Measurements from ENCODE around the gene PAN3. TPM values are rescaled to one million over a fixed set of nuclear protein-coding genes. Genes with fewer than 3 reads are reported as not detected.
"Not testable (repeated sequence)": the region's sequence is repeated elsewhere in the genome, so short reads cannot be mapped to it uniquely, and the experiment has no call there.

The PAN3 gene
- total RNA-seq, 1 donor from 2014 or later, result 32.7 TPM

GRCh38 chr13:28117689-28118377 lies 20.5 kb upstream of the PAN3 start:
- no peak overlapping the region for H3K27ac Mint-ChIP-seq
- no peaks in the 10 kb centered on the region for H3K36me3 Mint-ChIP-seq (ENCODE audit: low read depth)
- DNase-seq, result no peak
- H3K4me3 Mint-ChIP-seq, result no peak overlapping the region
- H3K27me3 Mint-ChIP-seq, result peaks cover 16% of the 10 kb centered on the region
- intact Hi-C loops (cut with micrococcal nuclease), result no loop called here
- H3K9me3 Mint-ChIP-seq, result no peaks in the 10 kb centered on the region
- peaks cover 10% of the 10 kb centered on the region for H3K4me1 Mint-ChIP-seq

GRCh38 chr13:28120317-28120716 lies 18.0 kb upstream of the PAN3 start:
- no peaks in the 10 kb centered on the region for H3K9me3 Mint-ChIP-seq
- peaks cover 10% of the 10 kb centered on the region for H3K4me1 Mint-ChIP-seq
- H3K36me3 Mint-ChIP-seq (ENCODE audit: low read depth), result no peaks in the 10 kb centered on the region
- DNase-seq, result no peak
- H3K4me3 Mint-ChIP-seq, result no peak overlapping the region
- H3K27ac Mint-ChIP-seq, result no peak overlapping the region
- peaks cover 16% of the 10 kb centered on the region for H3K27me3 Mint-ChIP-seq
- intact Hi-C loops (cut with micrococcal nuclease), result no loop called here

GRCh38 chr13:28121224-28121623 lies 17.1 kb upstream of the PAN3 start:
- Mint-ChIP-seq H3K4me1 (peaks cover 10% of the 10 kb centered on the region), H3K4me3 (no peak overlapping the region), H3K36me3 (ENCODE audit: low read depth) (no peaks in the 10 kb centered on the region), H3K9me3 (no peaks in the 10 kb centered on the region), H3K27ac (no peak overlapping the region), H3K27me3 (peaks cover 14% of the 10 kb centered on the region)
- no peak for DNase-seq
- intact Hi-C loops (cut with micrococcal nuclease), result no loop called here

GRCh38 chr13:28128030-28128429 lies 10.3 kb upstream of the PAN3 start:
- peaks cover 10% of the 10 kb centered on the region for H3K27me3 Mint-ChIP-seq
- H3K4me1 Mint-ChIP-seq, result no peaks in the 10 kb centered on the region
- intact Hi-C loops (cut with micrococcal nuclease), result no loop called here
- no peak overlapping the region for H3K27ac Mint-ChIP-seq
- DNase-seq, result no peak
- H3K36me3 Mint-ChIP-seq (ENCODE audit: low read depth), result no peaks in the 10 kb centered on the region
- H3K9me3 Mint-ChIP-seq, result no peaks in the 10 kb centered on the region
- H3K4me3 Mint-ChIP-seq, result no peak overlapping the region

DNA sequence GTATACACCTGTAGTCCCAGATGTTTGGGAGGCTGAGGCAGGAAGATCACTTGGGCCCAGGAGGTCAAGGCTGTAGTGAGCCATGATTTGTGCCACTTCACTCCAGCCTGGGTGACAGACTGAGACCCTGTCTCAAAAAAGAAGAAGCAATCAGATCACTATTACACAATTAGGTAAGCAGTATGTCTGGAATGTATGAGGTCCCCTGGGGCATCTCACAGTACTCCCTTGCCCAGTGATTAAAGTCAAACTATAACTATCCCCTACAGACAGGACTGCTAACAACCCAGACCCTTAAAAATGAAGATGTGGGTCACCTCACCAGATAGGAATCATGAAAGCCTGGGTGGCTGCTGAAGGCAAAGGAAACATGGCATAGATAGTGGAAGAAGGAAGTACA lies 9.4 kb upstream of the PAN3 start:
- Mint-ChIP-seq H3K36me3 (ENCODE audit: low read depth) (no peaks in the 10 kb centered on the region), H3K27me3 (peaks cover 10% of the 10 kb centered on the region), H3K9me3 (no peaks in the 10 kb centered on the region), H3K4me3 (no peak overlapping the region), H3K27ac (no peak overlapping the region), H3K4me1 (no peaks in the 10 kb centered on the region)
- intact Hi-C loops (cut with micrococcal nuclease), result no loop called here
- no peak for DNase-seq

- H3K36me3 Mint-ChIP-seq (ENCODE audit: low read depth), result no peaks in the 10 kb centered on the region
- no peaks in the 10 kb centered on the region for H3K4me1 Mint-ChIP-seq
- H3K27ac Mint-ChIP-seq, result no peak overlapping the region
- peaks cover 10% of the 10 kb centered on the region for H3K27me3 Mint-ChIP-seq
- H3K9me3 Mint-ChIP-seq, result no peaks in the 10 kb centered on the region
- no peak overlapping the region for H3K4me3 Mint-ChIP-seq
- intact Hi-C loops (cut with micrococcal nuclease), result loop anchor here (10.0 kb wide), 1 partner anchor 705 kb away; the partner anchor contains the start of gene GTF3A
- DNase-seq, result no peak
Measured at GRCh38 chr13:28129911-28130693, 8.2 kb upstream of the PAN3 start.

DNA sequence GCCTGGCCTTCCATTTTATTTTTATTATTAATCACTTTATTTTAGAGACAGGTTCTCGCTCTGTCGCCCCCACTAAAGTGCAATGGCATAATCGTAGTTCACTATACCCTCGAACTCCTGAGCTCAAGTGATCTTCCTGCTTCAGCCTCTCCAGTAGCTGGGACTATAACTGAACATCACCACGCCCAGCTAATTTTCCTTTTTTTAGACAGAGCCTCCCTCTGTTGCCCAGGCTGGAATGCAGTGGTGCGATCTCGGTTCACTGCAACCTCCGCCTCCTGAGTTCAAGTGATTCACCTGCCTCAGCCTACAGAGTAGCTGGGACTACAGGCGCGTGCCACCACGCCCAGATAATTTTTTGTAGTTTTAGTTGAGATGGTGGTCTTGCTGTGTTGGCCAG lies 6.7 kb upstream of the PAN3 start:
- Mint-ChIP-seq H3K27ac (no peak overlapping the region), H3K4me1 (peaks cover 4% of the 10 kb centered on the region), H3K4me3 (no peak overlapping the region), H3K36me3 (ENCODE audit: low read depth) (no peaks in the 10 kb centered on the region), H3K9me3 (no peaks in the 10 kb centered on the region), H3K27me3 (peaks cover 10% of the 10 kb centered on the region)
- intact Hi-C loops (cut with micrococcal nuclease), result loop anchor here (10.0 kb wide), 1 partner anchor 707 kb away; the partner anchor contains the start of gene GTF3A
- no peak for DNase-seq

GRCh38 chr13:28136916-28137315 lies 1.4 kb upstream of the PAN3 start:
- Mint-ChIP-seq H3K27me3 (no peaks in the 10 kb centered on the region), H3K4me1 (peaks cover 31% of the 10 kb centered on the region), H3K36me3 (ENCODE audit: low read depth) (peaks cover 4% of the 10 kb centered on the region)

GRCh38 chr13:28137596-28137995 lies 749 bp upstream of the PAN3 start:
- DNase-seq, result no peak
- no peaks in the 10 kb centered on the region for H3K9me3 Mint-ChIP-seq
- no peaks in the 10 kb centered on the region for H3K27me3 Mint-ChIP-seq
- H3K4me3 Mint-ChIP-seq, result peak overlapping the region; percentile 88
- peaks cover 38% of the 10 kb centered on the region for H3K4me1 Mint-ChIP-seq
- H3K27ac Mint-ChIP-seq, result peak overlapping the region; percentile 95
- peaks cover 4% of the 10 kb centered on the region for H3K36me3 Mint-ChIP-seq (ENCODE audit: low read depth)
- intact Hi-C loops (cut with micrococcal nuclease), result loop anchor here (5.0 to 10.0 kb wide), 2 partner anchors 500 to 713 kb away; partner anchors contain the start of gene GTF3A

More at GRCh38 chr13:28136916-28137315, 1.4 kb upstream of the PAN3 start:
- Mint-ChIP-seq H3K27ac (peak overlapping the region; percentile 95), H3K4me3 (peak overlapping the region; percentile 88), H3K9me3 (no peaks in the 10 kb centered on the region)
- DNase-seq, result peak; percentile 63
- intact Hi-C loops (cut with micrococcal nuclease), result loop anchor here (5.0 to 10.0 kb wide), 2 partner anchors 500 to 712 kb away; partner anchors contain the start of gene GTF3A

DNA sequence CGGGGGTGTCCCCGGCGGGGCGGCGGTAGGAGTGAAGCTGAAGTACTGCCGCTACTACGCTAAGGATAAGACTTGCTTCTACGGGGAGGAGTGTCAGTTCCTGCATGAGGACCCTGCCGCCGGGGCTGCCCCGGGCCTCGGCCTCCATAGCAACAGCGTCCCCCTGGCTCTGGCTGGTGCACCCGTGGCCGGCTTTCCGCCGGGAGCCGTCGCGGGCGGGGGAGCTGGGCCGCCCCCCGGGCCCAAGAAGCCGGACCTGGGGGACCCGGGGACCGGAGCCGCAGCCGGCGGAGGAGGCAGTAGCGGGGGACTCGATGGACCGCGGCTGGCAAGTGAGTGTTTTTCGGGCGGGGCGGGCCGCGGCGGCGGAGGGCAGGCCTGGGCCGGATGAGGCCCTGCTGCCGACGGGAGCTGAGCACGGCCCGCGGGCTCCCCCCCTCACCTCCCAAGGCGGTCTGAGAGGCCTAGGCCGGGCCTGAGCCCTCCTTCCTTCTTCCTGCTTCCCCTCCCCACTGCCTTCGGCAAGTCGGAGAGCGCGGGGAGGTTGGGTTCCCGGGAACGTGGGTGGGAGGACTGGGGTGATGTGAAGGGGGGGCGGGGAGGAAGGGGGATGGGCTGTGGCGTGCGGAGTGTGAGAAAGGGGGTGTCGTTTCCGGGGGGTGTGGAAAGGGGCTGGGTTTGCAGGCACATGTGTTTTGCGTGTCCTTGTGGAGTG lies 568 bp downstream of the PAN3 start:
- intact Hi-C loops (cut with micrococcal nuclease), result loop anchor here (1.0 to 10.0 kb wide), 12 partner anchors 8 to 888 kb away; partner anchors contain the start of genes FLT3, GTF3A, LNX2 and MTIF3
- Mint-ChIP-seq H3K9me3 (no peaks in the 10 kb centered on the region), H3K36me3 (ENCODE audit: low read depth) (peaks cover 4% of the 10 kb centered on the region), H3K27me3 (no peaks in the 10 kb centered on the region), H3K27ac (peak overlapping the region; percentile 95), H3K4me1 (peaks cover 42% of the 10 kb centered on the region), H3K4me3 (peak overlapping the region; percentile 88)
- DNase-seq, result peak; percentile 95

DNA sequence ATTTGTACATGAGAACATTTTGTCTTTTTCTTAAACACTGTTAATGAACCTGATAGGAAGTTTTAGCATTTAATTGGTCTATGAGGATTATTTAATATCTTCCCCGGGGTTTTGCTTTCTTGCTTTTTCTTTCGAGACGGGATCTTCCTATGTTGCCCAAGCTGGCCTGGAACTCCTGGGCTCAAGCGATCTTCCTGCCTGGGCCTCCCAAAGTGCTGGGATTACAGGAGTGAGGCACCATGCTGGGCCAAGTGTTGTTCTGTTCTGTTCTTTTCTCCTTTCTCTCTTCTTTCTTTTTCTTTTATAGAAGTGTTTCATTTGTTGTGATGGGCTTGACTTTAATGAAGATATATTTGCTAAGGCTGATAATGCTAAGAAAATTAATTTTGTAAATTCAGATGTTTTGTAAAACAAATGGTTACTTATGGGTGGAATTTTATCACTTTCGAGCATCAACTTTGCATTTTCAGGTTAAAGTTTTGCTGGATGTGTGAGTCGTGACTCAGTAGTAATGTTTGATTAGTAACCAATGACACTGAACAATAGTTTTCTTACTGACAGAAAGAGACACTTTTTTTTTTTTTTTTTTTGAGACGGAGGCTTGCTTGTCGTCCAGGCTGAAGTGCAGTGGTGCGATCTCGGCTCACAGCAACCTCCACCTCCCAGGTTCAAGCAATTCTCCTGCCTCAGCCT lies 2.2 kb downstream of the PAN3 start:
- Mint-ChIP-seq H3K4me3 (peak overlapping the region; percentile 88), H3K27ac (peak overlapping the region; percentile 95), H3K27me3 (no peaks in the 10 kb centered on the region), H3K36me3 (ENCODE audit: low read depth) (peaks cover 8% of the 10 kb centered on the region), H3K9me3 (no peaks in the 10 kb centered on the region), H3K4me1 (peaks cover 42% of the 10 kb centered on the region)
- intact Hi-C loops (cut with micrococcal nuclease), result loop anchor here (10.0 kb wide), 1 partner anchor 1006 kb away; no protein-coding TSS in a partner anchor
- no peak for DNase-seq

GRCh38 chr13:28141542-28141941 lies 3.2 kb downstream of the PAN3 start:
- not testable (repeated sequence) for H3K36me3 Mint-ChIP-seq (ENCODE audit: low read depth); H3K27ac Mint-ChIP-seq; H3K4me3 Mint-ChIP-seq; H3K9me3 Mint-ChIP-seq; DNase-seq; H3K27me3 Mint-ChIP-seq
- peaks cover 38% of the 10 kb centered on the region for H3K4me1 Mint-ChIP-seq
- intact Hi-C loops (cut with micrococcal nuclease), result loop anchor here (10.0 kb wide), 1 partner anchor 1007 kb away; no protein-coding TSS in a partner anchor

DNA sequence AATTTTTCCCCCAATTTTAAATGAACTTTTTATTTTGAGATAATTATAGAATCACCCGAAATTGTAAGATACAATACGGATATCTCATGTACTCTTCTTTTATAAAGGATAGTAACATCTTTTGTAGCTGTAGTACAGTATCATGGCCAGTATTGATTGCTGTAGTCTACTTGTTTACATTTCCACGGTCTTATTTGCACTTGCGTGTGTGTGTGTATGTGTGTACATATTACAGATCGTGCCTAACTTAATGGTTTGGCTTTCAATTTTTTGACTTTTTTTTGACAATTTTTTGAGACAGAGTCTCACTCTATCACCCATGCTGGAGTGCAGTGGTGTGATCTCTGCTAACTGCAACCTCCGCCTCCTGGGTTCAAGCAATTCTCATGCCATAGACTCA lies 6.7 kb downstream of the PAN3 start:
- no peak overlapping the region for H3K27ac Mint-ChIP-seq
- H3K27me3 Mint-ChIP-seq, result no peaks in the 10 kb centered on the region
- H3K36me3 Mint-ChIP-seq (ENCODE audit: low read depth), result peaks cover 9% of the 10 kb centered on the region
- no peak overlapping the region for H3K4me3 Mint-ChIP-seq
- intact Hi-C loops (cut with micrococcal nuclease), result loop anchor here (10.0 kb wide), 1 partner anchor 1010 kb away; no protein-coding TSS in a partner anchor
- H3K4me1 Mint-ChIP-seq, result peaks cover 30% of the 10 kb centered on the region
- DNase-seq, result no peak
- no peaks in the 10 kb centered on the region for H3K9me3 Mint-ChIP-seq

All from activated CD4-positive, alpha-beta T cell treated with anti-CD3 and anti-CD28 coated beads, Interleukin-2, amount 10 ng/mL, durations not matched to agents 24 days and 14 days (primary cell).